HEK293T (cell line): ENCODE data around the gene OCRL.
"Not testable (repeated sequence)": the region's sequence is repeated elsewhere in the genome, so short reads cannot be mapped to it uniquely, and the experiment has no call there.

Experiments used
- CTCF ChIA-PET: fragments of 350-600 bp; formaldehyde crosslinking; extraction: SDS; loops from one replicate; lab custom pipeline; 2021; ENCODE audit warnings: antibody characterized with exemption, inconsistent platforms; lab: Yijun Ruan, JAX
- POLR2A ChIA-PET: fragments of 350-600 bp; formaldehyde crosslinking; extraction: SDS; loops from one replicate; lab custom pipeline; 2020; ENCODE audit warnings: antibody characterized with exemption, inconsistent platforms; lab: Yijun Ruan, JAX
- DNase-seq: peaks from one replicate; pipeline ENCODE4 v3.0.0; 2012; ENCODE audit warnings: mixed read lengths; ENCODE audit errors: extremely low spot score
- ARNT ChIP-seq: fragments of 450-650 bp; IDR thresholded peaks from 2 replicates; pipeline ENCODE4 v1.6.1; 2017; ENCODE audit warnings: mild to moderate bottlenecking
- BHLHE40 ChIP-seq: fragments of 450-650 bp; IDR thresholded peaks from 2 replicates; pipeline ENCODE4 v1.6.1; 2016; ENCODE audit warnings: mild to moderate bottlenecking, moderate library complexity, borderline replicate concordance
- CTBP1 ChIP-seq: fragments of 450-650 bp; IDR thresholded peaks from 2 replicates; pipeline ENCODE4 v1.6.1; 2016; ENCODE audit warnings: borderline replicate concordance
- ELF4 ChIP-seq: fragments of 450-650 bp; IDR thresholded peaks from 2 replicates; pipeline ENCODE4 v1.6.1; 2017; ENCODE audit warnings: antibody characterized with exemption
- FOXA1 ChIP-seq: fragments of 450-650 bp; IDR thresholded peaks from 2 replicates; pipeline ENCODE4 v1.6.1; 2016; ENCODE audit warnings: mild to moderate bottlenecking
- FOXK2 ChIP-seq: fragments of 450-650 bp; IDR thresholded peaks from 2 replicates; pipeline ENCODE4 v1.6.1; 2016; ENCODE audit warnings: mild to moderate bottlenecking
- FOXM1 ChIP-seq: fragments of 450-650 bp; IDR thresholded peaks from 2 replicates; pipeline ENCODE4 v1.6.1; 2017; ENCODE audit warnings: mild to moderate bottlenecking, borderline replicate concordance
- HDGF ChIP-seq: fragments of 450-650 bp; IDR thresholded peaks from 2 replicates; pipeline ENCODE4 v1.6.1; 2017; ENCODE audit warnings: antibody characterized with exemption, borderline replicate concordance
- L3MBTL2 ChIP-seq: fragments of 450-650 bp; conservative IDR thresholded peaks from 2 replicates; pipeline ENCODE4 v1.6.1; 2016; ENCODE audit warnings: mild to moderate bottlenecking
- LEF1 ChIP-seq: fragments of 450-650 bp; IDR thresholded peaks from 2 replicates; pipeline ENCODE4 v1.6.1; 2017; ENCODE audit warnings: mild to moderate bottlenecking, borderline replicate concordance
- NFRKB ChIP-seq: fragments of 450-650 bp; IDR thresholded peaks from 2 replicates; pipeline ENCODE4 v1.6.1; 2016; ENCODE audit warnings: mild to moderate bottlenecking, moderate library complexity
- PKNOX1 ChIP-seq: fragments of 450-650 bp; IDR thresholded peaks from 2 replicates; pipeline ENCODE4 v1.6.1; 2016
- SP1 ChIP-seq: fragments of 450-650 bp; IDR thresholded peaks from 2 replicates; pipeline ENCODE4 v1.6.1; 2017
- SUZ12 ChIP-seq: fragments of 450-650 bp; IDR thresholded peaks from 2 replicates; pipeline ENCODE4 v1.6.1; 2016; ENCODE audit warnings: mild to moderate bottlenecking
- TARDBP ChIP-seq: fragments of 450-650 bp; IDR thresholded peaks from 2 replicates; pipeline ENCODE4 v1.6.1; 2016
- ZNF384 ChIP-seq: fragments of 450-650 bp; IDR thresholded peaks from 2 replicates; pipeline ENCODE4 v1.6.1; 2016

Gene OCRL

GRCh38 chrX:129553619-129554288 is 13.7 kb downstream of the OCRL start:
- ChIA-PET CTCF (no interaction called here), POLR2A (no interaction called here)
- no peak for DNase-seq
- TF ChIP-seq L3MBTL2 (no peak), ELF4 (no peak), LEF1 (no peak), TARDBP (no peak), PKNOX1 (no peak), NFRKB (no peak)

GRCh38 chrX:129554816-129555215 is 14.8 kb downstream of the OCRL start:
- DNase-seq, CTCF ChIA-PET, POLR2A ChIA-PET: not testable (repeated sequence)

- no peak for TF ChIP-seq ARNT
- no peak for TF ChIP-seq LEF1
- no peak for TF ChIP-seq TARDBP
- no peak for TF ChIP-seq SUZ12
- no peak for TF ChIP-seq ZNF384
- no peak for TF ChIP-seq L3MBTL2
- no peak for TF ChIP-seq FOXA1
- TF ChIP-seq HDGF = no peak
- TF ChIP-seq CTBP1 = no peak
- no peak for TF ChIP-seq ELF4
- TF ChIP-seq SP1 = no peak
- no peak for TF ChIP-seq FOXK2
- no peak for TF ChIP-seq PKNOX1
- no peak for TF ChIP-seq BHLHE40
- TF ChIP-seq NFRKB = no peak
- TF ChIP-seq FOXM1 = no peak
- no peak for DNase-seq
- ChIA-PET CTCF (no interaction called here), POLR2A (no interaction called here)
Measured at GRCh38 chrX:129556806-129557315, 16.8 kb downstream of the OCRL start.

GRCh38 chrX:129557844-129558480 is 17.9 kb downstream of the OCRL start:
- DNase-seq = no peak
- TF ChIP-seq FOXA1 = no peak
- ChIA-PET POLR2A (no interaction called here), CTCF (no interaction called here)

- ChIA-PET CTCF (interaction anchor here (0.6 kb wide), 1 partner anchor 1481 kb away, joined by 3 read pairs; no protein-coding TSS in a partner anchor), POLR2A (no interaction called here)
- DNase-seq = no peak
- TF ChIP-seq LEF1 (no peak), L3MBTL2 (no peak), NFRKB (no peak), ZNF384 (no peak), CTBP1 (no peak), FOXA1 (no peak), SP1 (no peak), ARNT (no peak), PKNOX1 (no peak)
Measured at GRCh38 chrX:129559783-129560182, 19.7 kb downstream of the OCRL start.

- DNase-seq = no peak
- ChIA-PET POLR2A (no interaction called here), CTCF (no interaction called here)
- TF ChIP-seq HDGF = no peak
- no peak for TF ChIP-seq PKNOX1
- TF ChIP-seq FOXM1 = no peak
- no peak for TF ChIP-seq NFRKB
- TF ChIP-seq LEF1 = no peak
- no peak for TF ChIP-seq CTBP1
- TF ChIP-seq FOXK2 = no peak
- no peak for TF ChIP-seq SUZ12
- TF ChIP-seq FOXA1 = no peak
- TF ChIP-seq ARNT = no peak
- no peak for TF ChIP-seq ELF4
- TF ChIP-seq ZNF384 = no peak
Measured at GRCh38 chrX:129561453-129561852, 21.4 kb downstream of the OCRL start.

GRCh38 chrX:129564345-129564744 is 24.3 kb downstream of the OCRL start:
- DNase-seq, CTCF ChIA-PET, POLR2A ChIA-PET: not testable (repeated sequence)
